ENCODE results near the gene PRIMA1. TPM values are rescaled to one million over a fixed set of nuclear protein-coding genes. Genes with fewer than 3 reads are reported as not detected.

The PRIMA1 gene
- total RNA-seq, 1 experiment from 2014 or later: 2.3 TPM

DNA sequence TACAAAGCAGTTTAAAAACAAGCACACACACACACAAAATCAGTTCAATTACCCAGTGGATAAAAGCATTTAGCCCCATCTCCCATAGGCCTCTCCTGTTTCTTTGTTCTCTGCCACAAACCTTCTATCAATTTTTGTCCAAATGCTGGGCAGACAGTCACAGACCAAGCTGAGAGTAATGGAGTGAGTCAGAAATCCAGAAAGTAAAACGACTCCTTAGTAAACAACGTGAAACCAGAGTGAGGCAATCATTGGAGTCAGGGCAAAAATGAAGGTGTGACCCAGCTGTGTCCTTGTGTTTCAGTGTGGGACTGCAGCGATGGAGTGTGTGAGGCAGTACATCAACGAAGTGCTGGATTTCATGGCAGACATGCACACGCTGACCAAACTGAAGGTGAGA lies 102.0 kb downstream of the PRIMA1 start:
- Histone ChIP-seq H3K56ac (ENCODE audit: insufficient read length, low read depth, low read length) (no peak overlapping the region), H2BK120ac (ENCODE audit: low read depth, low read length, poor library complexity, severe bottlenecking) (no peak overlapping the region), H3K27me3 (ENCODE audit: insufficient read depth, low read length) (no peaks in the 10 kb centered on the region), H3K18ac (ENCODE audit: insufficient read length, low read depth, low read length) (peak overlapping the region; percentile 2), H3K9ac (ENCODE audit: extremely low read depth, insufficient read length, low read length) (no peak overlapping the region), H2BK20ac (ENCODE audit: low read depth, low read length, poor library complexity, severe bottlenecking) (no peak overlapping the region), H3K79me2 (ENCODE audit: insufficient read depth, low read length) (no peaks in the 10 kb centered on the region), H4K20me1 (ENCODE audit: control insufficient read depth, insufficient read depth, insufficient read length) (no peaks in the 10 kb centered on the region), H3T11ph (ENCODE audit: low read length) (no peak overlapping the region), H2BK15ac (ENCODE audit: low read depth, low read length) (no peak overlapping the region), H4K8ac (replicated peaks; ENCODE audit: insufficient read length, low read depth, low read length) (no peak overlapping the region), H4K91ac (ENCODE audit: insufficient read length, low read depth, low read length) (no peak overlapping the region), H3K4me2 (ENCODE audit: insufficient read depth, insufficient read length, low read length) (no peak overlapping the region), H4K5ac (ENCODE audit: insufficient read length, low read depth, low read length) (no peak overlapping the region), H3K23me2 (ENCODE audit: insufficient read length, low read depth, low read length, poor library complexity, severe bottlenecking) (no peaks in the 10 kb centered on the region), H3K9me3 (ENCODE audit: control insufficient read depth, low read depth, low read length) (no peaks in the 10 kb centered on the region), H3K27ac (ENCODE audit: insufficient read length, low read depth, low read length) (no peak overlapping the region), H3K79me1 (ENCODE audit: insufficient read depth, low read depth, low read length, poor library complexity, severe bottlenecking) (no peaks in the 10 kb centered on the region), H2BK12ac (ENCODE audit: insufficient read length, low read depth, low read length) (no peak overlapping the region), H2BK5ac (ENCODE audit: insufficient read length, low read length) (no peak overlapping the region), H3K4me1 (ENCODE audit: insufficient read depth, low read length) (peaks cover 24% of the 10 kb centered on the region), H3K14ac (ENCODE audit: insufficient read depth, low read length) (no peak overlapping the region), H2AFZ (ENCODE audit: low read length) (no peak overlapping the region), H2AK5ac (ENCODE audit: insufficient read length, low read length) (no peak overlapping the region), H3K23ac (ENCODE audit: insufficient read length, low read depth, low read length) (no peak overlapping the region), H3K4ac (ENCODE audit: low read depth, low read length) (no peak overlapping the region)
- Mint-ChIP-seq H3K4me3 (no peak overlapping the region; a peak in 1 of 5 replicates), H3K27ac (peak overlapping the region in 2 of 3 experiments; percentile 6 to 42; a peak in 4 of 7 replicates), H3K4me1 (peaks cover 65 to 71% of the 10 kb centered on the region in 2 experiments), H3K27me3 (ENCODE audit: low read depth) (no peaks in the 10 kb centered on the region), H3K9me3 (no peaks in the 10 kb centered on the region), H3K36me3 (ENCODE audit: insufficient read depth in 1 of 3, low read depth in 3 of 3) (peaks cover 0 to 4% (median 2%) of the 10 kb centered on the region in 3 experiments; a peak in 5 of 7 replicates)
- DNase-seq: no peak
- TF ChIP-seq, protein P1, sequence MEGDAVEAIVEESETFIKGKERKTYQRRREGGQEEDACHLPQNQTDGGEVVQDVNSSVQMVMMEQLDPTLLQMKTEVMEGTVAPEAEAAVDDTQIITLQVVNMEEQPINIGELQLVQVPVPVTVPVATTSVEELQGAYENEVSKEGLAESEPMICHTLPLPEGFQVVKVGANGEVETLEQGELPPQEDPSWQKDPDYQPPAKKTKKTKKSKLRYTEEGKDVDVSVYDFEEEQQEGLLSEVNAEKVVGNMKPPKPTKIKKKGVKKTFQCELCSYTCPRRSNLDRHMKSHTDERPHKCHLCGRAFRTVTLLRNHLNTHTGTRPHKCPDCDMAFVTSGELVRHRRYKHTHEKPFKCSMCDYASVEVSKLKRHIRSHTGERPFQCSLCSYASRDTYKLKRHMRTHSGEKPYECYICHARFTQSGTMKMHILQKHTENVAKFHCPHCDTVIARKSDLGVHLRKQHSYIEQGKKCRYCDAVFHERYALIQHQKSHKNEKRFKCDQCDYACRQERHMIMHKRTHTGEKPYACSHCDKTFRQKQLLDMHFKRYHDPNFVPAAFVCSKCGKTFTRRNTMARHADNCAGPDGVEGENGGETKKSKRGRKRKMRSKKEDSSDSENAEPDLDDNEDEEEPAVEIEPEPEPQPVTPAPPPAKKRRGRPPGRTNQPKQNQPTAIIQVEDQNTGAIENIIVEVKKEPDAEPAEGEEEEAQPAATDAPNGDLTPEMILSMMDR (conservative IDR thresholded peaks at IDR 0.05): no peak; the same call in 2 of the 3 replicates
- no CpG with 5 or more reads among the region's 5 CpGs for WGBS (ENCODE audit: extremely low coverage, insufficient read length, low lambda C conversion rate)

All from H9 (cell line).